HG02981 (cell line): Measurements from ENCODE around the gene SH3BP2.
A peak's percentile ranks its signal among the peaks of the same experiment; 100 is the strongest.

Experiments used
- ATAC-seq: cut with Tn5 transposase; IDR thresholded peaks from one replicate; pipeline ENCODE4 v1.9.1; 2021; ENCODE audit warnings: mild to moderate bottlenecking, moderate library complexity; ENCODE audit not compliant: unreplicated experiment

The SH3BP2 gene

GRCh38 chr4:2802618-2803531 is 10.0 kb downstream of the SH3BP2 start:
- no peak for ATAC-seq

- no peak for ATAC-seq
These were observed 11.0 kb downstream of the SH3BP2 start for GRCh38 chr4:2803624-2804448.

- ATAC-seq = no peak
These were observed 11.6 kb downstream of the SH3BP2 start for GRCh38 chr4:2804449-2804972.

GRCh38 chr4:2804973-2805501 is 12.2 kb downstream of the SH3BP2 start:
- ATAC-seq = no peak

- ATAC-seq = no peak
These were observed 13.0 kb downstream of the SH3BP2 start for GRCh38 chr4:2805712-2806389.

- ATAC-seq = no peak
These were observed 13.8 kb downstream of the SH3BP2 start for GRCh38 chr4:2806390-2807355.

- no peak for ATAC-seq
These were observed 14.7 kb downstream of the SH3BP2 start for GRCh38 chr4:2807571-2807970.

GRCh38 chr4:2808001-2808400 is 15.1 kb downstream of the SH3BP2 start:
- ATAC-seq = no peak

GRCh38 chr4:2809610-2810180 is 16.8 kb downstream of the SH3BP2 start:
- ATAC-seq = no peak

- ATAC-seq = no peak
These were observed 17.5 kb downstream of the SH3BP2 start for GRCh38 chr4:2810388-2810787.

GRCh38 chr4:2811830-2812611 is 19.1 kb downstream of the SH3BP2 start:
- ATAC-seq = peak; percentile 59

GRCh38 chr4:2812612-2813354 is 19.9 kb downstream of the SH3BP2 start:
- ATAC-seq = peak; percentile 5

GRCh38 chr4:2813446-2814405 is 20.8 kb downstream of the SH3BP2 start:
- ATAC-seq = no peak

- no peak for ATAC-seq
These were observed 21.9 kb downstream of the SH3BP2 start for GRCh38 chr4:2814627-2815270.

GRCh38 chr4:2816401-2816954 is 23.6 kb downstream of the SH3BP2 start:
- ATAC-seq = no peak

- ATAC-seq = no peak
These were observed 24.3 kb downstream of the SH3BP2 start for GRCh38 chr4:2817137-2817536.
